Measurements from ENCODE around the gene TMEM50A. TPM values are rescaled to one million over a fixed set of nuclear protein-coding genes. Genes with fewer than 3 reads are reported as not detected.
"Not testable (repeated sequence)": the region's sequence is repeated elsewhere in the genome, so short reads cannot be mapped to it uniquely, and the experiment has no call there.

Gene TMEM50A
- total and polyA plus RNA-seq, 9 of the 15 experiments (the other 6 are each of a cell fraction or from before 2014, with no cell fraction given) = 43.7 to 195 (median 137) TPM

DNA sequence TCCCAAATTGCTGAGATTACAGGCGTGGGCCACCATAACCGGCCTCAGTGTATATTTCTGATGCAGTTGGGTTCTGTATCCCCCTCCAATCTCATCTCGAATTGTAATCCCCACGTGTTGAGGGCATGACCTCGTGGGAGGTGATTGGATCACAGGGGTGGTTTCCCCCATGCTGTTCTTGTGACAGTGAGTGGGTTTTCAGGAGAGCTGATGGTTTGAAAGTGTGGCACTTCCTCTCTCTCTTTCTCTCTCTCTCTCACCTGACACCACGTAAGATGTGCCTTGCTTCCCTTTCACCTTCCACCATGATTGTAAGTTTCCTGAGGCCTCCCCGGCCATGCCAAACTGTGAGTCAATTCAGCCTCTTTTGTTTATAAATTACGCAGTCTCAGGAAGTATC lies 41.6 kb upstream of the TMEM50A start:
- BruUV-seq (replicated peaks); H3K27ac ChIP-seq (ENCODE audit: extremely low read depth, low read depth, low read length); H3K4me3 ChIP-seq; in situ Hi-C loops (cut with MboI); H3K4me1 ChIP-seq (replicated peaks in 1 of 2; ENCODE audit: control insufficient read depth in 2 of 2, insufficient read depth in 2 of 2, low read length in 2 of 2); intact Hi-C loops (cut with micrococcal nuclease); H3K79me2 ChIP-seq (ENCODE audit: control insufficient read depth, insufficient read depth, low read length); H3K36me3 ChIP-seq (ENCODE audit: control insufficient read depth, insufficient read depth, low read length); ATAC-seq; DNase-seq (ENCODE audit: extremely low read depth in 1 of 4, low spot score in 3 of 4); H3K9me1 ChIP-seq (ENCODE audit: control insufficient read depth, insufficient read depth, low read length); H3K9ac ChIP-seq (ENCODE audit: insufficient read depth in 1 of 2, low read depth in 2 of 2, low read length in 2 of 2); H2AFZ ChIP-seq (ENCODE audit: low read depth, low read length); H3K27me3 ChIP-seq (ENCODE audit: control insufficient read depth in 2 of 2, insufficient read depth in 2 of 2, low read length in 2 of 2); CTCF ChIA-PET (ENCODE audit: low intra/inter-chr PET ratio); H3K9me3 ChIP-seq (replicated peaks; ENCODE audit: control insufficient read depth, insufficient read depth, low read depth, low read length); FAIRE-seq; H4K20me1 ChIP-seq (replicated peaks; ENCODE audit: control insufficient read depth, insufficient read depth, low read length); H3K4me2 ChIP-seq (ENCODE audit: insufficient read depth, low read length); POLR2A ChIA-PET: not testable (repeated sequence)
- 40% methylated on average over 3 of the region's 8 CpGs for WGBS (ENCODE audit: insufficient coverage, low coverage, missing lambda C conversion rate)

- H3K9ac ChIP-seq (ENCODE audit: insufficient read depth in 1 of 2, low read depth in 2 of 2, low read length in 2 of 2); H3K79me2 ChIP-seq (ENCODE audit: control insufficient read depth, insufficient read depth, low read length); H3K9me3 ChIP-seq (replicated peaks; ENCODE audit: control insufficient read depth, insufficient read depth, low read depth, low read length); H3K9me1 ChIP-seq (ENCODE audit: control insufficient read depth, insufficient read depth, low read length); in situ Hi-C loops (cut with MboI); H3K4me3 ChIP-seq; H3K27me3 ChIP-seq (ENCODE audit: control insufficient read depth in 2 of 2, insufficient read depth in 2 of 2, low read length in 2 of 2); FAIRE-seq; H2AFZ ChIP-seq (ENCODE audit: low read depth, low read length); H3K36me3 ChIP-seq (ENCODE audit: control insufficient read depth, insufficient read depth, low read length); H4K20me1 ChIP-seq (replicated peaks; ENCODE audit: control insufficient read depth, insufficient read depth, low read length); CTCF ChIA-PET (ENCODE audit: low intra/inter-chr PET ratio); DNase-seq (ENCODE audit: extremely low read depth in 1 of 4, low spot score in 3 of 4); intact Hi-C loops (cut with micrococcal nuclease); H3K4me2 ChIP-seq (ENCODE audit: insufficient read depth, low read length); H3K4me1 ChIP-seq (replicated peaks in 1 of 2; ENCODE audit: control insufficient read depth in 2 of 2, insufficient read depth in 2 of 2, low read length in 2 of 2); BruUV-seq (replicated peaks); H3K27ac ChIP-seq (ENCODE audit: extremely low read depth, low read depth, low read length); POLR2A ChIA-PET; ATAC-seq: not testable (repeated sequence)
- 89% methylated on average over 7 of the region's 9 CpGs for WGBS (ENCODE audit: insufficient coverage, low coverage, missing lambda C conversion rate)
These were observed 37.4 kb upstream of the TMEM50A start for GRCh38 chr1:25300729-25301128.
